Mesenchymal stem cell (in vitro differentiated cells and primary cell): ENCODE data around the gene GULP1.

Experiments
- DNase-seq: peaks from one replicate; pipeline ENCODE4 v3.0.0-alpha.2; 2013
- H2AFZ ChIP-seq: one replicate; pipeline ENCODE4 v1.6.1; 2013; ENCODE audit warnings: low read depth, mild to moderate bottlenecking, control low read depth, inconsistent platforms, low read length, moderate library complexity
- H2AK5ac ChIP-seq: 2 replicates; pipeline ENCODE4 v1.6.1; 2013; ENCODE audit warnings: low read length, moderate library complexity, mild to moderate bottlenecking, inconsistent platforms; ENCODE audit not compliant: severe bottlenecking
- H2BK120ac ChIP-seq: one replicate; pipeline ENCODE4 v1.6.1; 2013; ENCODE audit warnings: low read depth, mild to moderate bottlenecking, inconsistent platforms, low read length, moderate library complexity
- H2BK12ac ChIP-seq, 2 experiments: one replicate each; pipeline ENCODE4 v1.6.1; 2013; ENCODE audit warnings: inconsistent platforms in 2 of 2, low read length in 2 of 2, mild to moderate bottlenecking in 2 of 2, moderate library complexity in 2 of 2, control low read depth in 1 of 2
- H2BK15ac ChIP-seq: one replicate; pipeline ENCODE4 v1.6.1; 2013; ENCODE audit warnings: mild to moderate bottlenecking, low read depth, inconsistent platforms; ENCODE audit not compliant: poor library complexity, severe bottlenecking
- H2BK5ac ChIP-seq: 2 replicates; pipeline ENCODE4 v1.6.1; 2013; ENCODE audit warnings: low read depth, mild to moderate bottlenecking, low read length, control low read depth, inconsistent platforms; ENCODE audit not compliant: poor library complexity, severe bottlenecking
- H3K14ac ChIP-seq, 2 experiments: one replicate each; pipeline ENCODE4 v1.6.1; 2013; ENCODE audit warnings: inconsistent platforms in 2 of 2, low read length in 2 of 2, control low read depth in 1 of 2, mild to moderate bottlenecking in 1 of 2, moderate library complexity in 1 of 2
- H3K18ac ChIP-seq, 2 experiments: one replicate each; pipeline ENCODE4 v1.6.1; 2013; ENCODE audit warnings: inconsistent platforms in 2 of 2, low read length in 2 of 2, control low read depth in 1 of 2, low read depth in 1 of 2, mild to moderate bottlenecking in 1 of 2
- H3K23ac ChIP-seq, 2 experiments: one replicate each; pipeline ENCODE4 v1.6.1; 2013; ENCODE audit warnings: inconsistent platforms in 2 of 2, low read length in 2 of 2, mild to moderate bottlenecking in 2 of 2, moderate library complexity in 2 of 2, control low read depth in 1 of 2
- H3K27ac ChIP-seq: 2 replicates; pipeline ENCODE4 v1.5.1; 2013; ENCODE audit warnings: mild to moderate bottlenecking, moderate library complexity, low read length, control low read depth, inconsistent platforms; ENCODE audit not compliant: poor library complexity, severe bottlenecking
- H3K27me3 ChIP-seq, 2 experiments: 2 replicates each; pipeline versions ENCODE4 v1.6.1 to v1.7.0; 2013; ENCODE audit warnings: low read length in 2 of 2, mild to moderate bottlenecking in 2 of 2, moderate library complexity in 2 of 2, control low read depth in 1 of 2, inconsistent platforms in 1 of 2; ENCODE audit not compliant: control insufficient read depth in 1 of 2, insufficient read depth in 1 of 2
- H3K36me3 ChIP-seq, 2 experiments: 2 replicates each; pipeline versions ENCODE4 v1.6.1 to v1.7.0; 2013; ENCODE audit warnings: low read length in 2 of 2, control low read depth in 1 of 2, inconsistent platforms in 1 of 2, low read depth in 1 of 2, mild to moderate bottlenecking in 1 of 2; ENCODE audit not compliant: insufficient read depth in 2 of 2, control insufficient read depth in 1 of 2
- H3K4ac ChIP-seq, 2 experiments: one replicate each; pipeline ENCODE4 v1.6.1; 2013; ENCODE audit warnings: inconsistent platforms in 2 of 2, low read length in 2 of 2, mild to moderate bottlenecking in 2 of 2, moderate library complexity in 2 of 2, control low read depth in 1 of 2, low read depth in 1 of 2
- H3K4me1 ChIP-seq: 2 replicates; pipeline ENCODE4 v1.6.1; 2013; ENCODE audit warnings: low read depth, low read length, control low read depth; ENCODE audit not compliant: control insufficient read depth, insufficient read depth
- H3K4me2 ChIP-seq: 2 replicates; pipeline ENCODE4 v1.6.1; 2013; ENCODE audit warnings: low read length, mild to moderate bottlenecking, inconsistent platforms; ENCODE audit not compliant: poor library complexity, severe bottlenecking
- H3K4me3 ChIP-seq, 2 experiments: 2 replicates each; pipeline versions ENCODE4 v1.5.1 to v1.7.0; 2013; ENCODE audit warnings: low read length in 2 of 2, mild to moderate bottlenecking in 2 of 2, control low read depth in 1 of 2, low read depth in 1 of 2; ENCODE audit not compliant: insufficient read depth in 1 of 2
- H3K79me1 ChIP-seq: replicated peaks from 2 replicates; pipeline ENCODE4 v1.6.1; 2013; ENCODE audit warnings: mild to moderate bottlenecking, control low read depth, low read length, inconsistent platforms; ENCODE audit not compliant: poor library complexity, severe bottlenecking
- H3K9ac ChIP-seq: 2 replicates; pipeline ENCODE4 v1.7.0; 2013; ENCODE audit warnings: mild to moderate bottlenecking, low read length, moderate library complexity
- H3K9me3 ChIP-seq: 2 replicates; pipeline ENCODE4 v1.7.0; 2013; ENCODE audit warnings: mild to moderate bottlenecking, low read length; ENCODE audit not compliant: control insufficient read depth
- H4K8ac ChIP-seq: one replicate; pipeline ENCODE4 v1.6.1; 2013; ENCODE audit warnings: inconsistent platforms, mild to moderate bottlenecking, low read length, moderate library complexity
- H4K91ac ChIP-seq: one replicate; pipeline ENCODE4 v1.6.1; 2013; ENCODE audit warnings: mild to moderate bottlenecking, low read length, inconsistent platforms
- WGBS: methylation state at CpG from one replicate; pipeline ENCODE4 v1.1.7; 2013; ENCODE audit warnings: mixed read lengths; 5-methylcytosine and 5-hydroxymethylcytosine counted together

GULP1 gene

GRCh38 chr2:188506843-188507242 is 215.2 kb downstream of the GULP1 start:
- Histone ChIP-seq H3K27ac (no peak overlapping the region), H2AFZ (no peak overlapping the region), H4K8ac (no peak overlapping the region), H2BK120ac (no peak overlapping the region), H3K4me1 (no peaks in the 10 kb centered on the region), H3K27me3 (no peaks in the 10 kb centered on the region), H3K23ac (no peak overlapping the region), H2AK5ac (no peak overlapping the region), H4K91ac (no peak overlapping the region), H2BK15ac (no peak overlapping the region), H3K18ac (no peak overlapping the region), H3K14ac (no peak overlapping the region), H3K36me3 (no peaks in the 10 kb centered on the region), H2BK12ac (no peak overlapping the region), H3K4me3 (no peak overlapping the region), H3K4ac (no peak overlapping the region), H3K79me1 (no peaks in the 10 kb centered on the region), H2BK5ac (no peak overlapping the region), H3K9ac (no peak overlapping the region), H3K4me2 (no peak overlapping the region), H3K9me3 (no peaks in the 10 kb centered on the region)
- no peak for DNase-seq
- 94% methylated on average over 1 of the region's 1 CpG for WGBS

GRCh38 chr2:188511346-188511745 is 219.7 kb downstream of the GULP1 start:
- Histone ChIP-seq H3K36me3 (no peaks in the 10 kb centered on the region), H3K4me1 (peaks cover 1% of the 10 kb centered on the region), H2BK5ac (no peak overlapping the region), H2BK15ac (no peak overlapping the region), H3K9ac (no peak overlapping the region), H3K4me3 (no peak overlapping the region), H3K4ac (no peak overlapping the region), H2AFZ (no peak overlapping the region), H3K79me1 (peaks cover 3% of the 10 kb centered on the region), H3K18ac (no peak overlapping the region), H4K91ac (no peak overlapping the region), H2BK120ac (no peak overlapping the region), H3K4me2 (no peak overlapping the region), H3K9me3 (no peaks in the 10 kb centered on the region), H3K27me3 (no peaks in the 10 kb centered on the region), H2AK5ac (no peak overlapping the region), H3K23ac (no peak overlapping the region), H3K27ac (no peak overlapping the region), H2BK12ac (no peak overlapping the region), H3K14ac (no peak overlapping the region), H4K8ac (no peak overlapping the region)
- DNase-seq = no peak
- WGBS = 100% methylated on average over 1 of the region's 2 CpGs

- no peak overlapping the region for H2AFZ ChIP-seq
- no peak overlapping the region for H4K91ac ChIP-seq
- H3K27ac ChIP-seq = no peak overlapping the region
- no peaks in the 10 kb centered on the region for H3K36me3 ChIP-seq
- H2BK120ac ChIP-seq = no peak overlapping the region
- no peak overlapping the region for H2BK12ac ChIP-seq
- no peak overlapping the region for H3K14ac ChIP-seq
- H2BK5ac ChIP-seq = no peak overlapping the region
- H3K79me1 ChIP-seq = peaks cover 4% of the 10 kb centered on the region
- H3K4me1 ChIP-seq = peaks cover 1% of the 10 kb centered on the region
- no peak overlapping the region for H3K4me2 ChIP-seq
- no peak overlapping the region for H3K23ac ChIP-seq
- H3K18ac ChIP-seq = no peak overlapping the region
- no peak overlapping the region for H4K8ac ChIP-seq
- peak; percentile 70 for DNase-seq
- H3K9me3 ChIP-seq = no peaks in the 10 kb centered on the region
- H3K9ac ChIP-seq = peak overlapping the region; percentile 82
- WGBS = no CpG with 5 or more reads among the region's 2 CpGs
- no peaks in the 10 kb centered on the region for H3K27me3 ChIP-seq
- H3K4ac ChIP-seq = no peak overlapping the region
- no peak overlapping the region for H2BK15ac ChIP-seq
- H3K4me3 ChIP-seq = no peak overlapping the region
- no peak overlapping the region for H2AK5ac ChIP-seq
Observed at GRCh38 chr2:188512456-188512855, 220.8 kb downstream of the GULP1 start.

- H3K79me1 ChIP-seq = peaks cover 17% of the 10 kb centered on the region
- H2BK15ac ChIP-seq = no peak overlapping the region
- no peak overlapping the region for H2BK120ac ChIP-seq
- H2BK12ac ChIP-seq = no peak overlapping the region
- no peak overlapping the region for H3K23ac ChIP-seq
- no peaks in the 10 kb centered on the region for H3K9me3 ChIP-seq
- no peak overlapping the region for H4K91ac ChIP-seq
- H2BK5ac ChIP-seq = no peak overlapping the region
- H3K4me1 ChIP-seq = peaks cover 1% of the 10 kb centered on the region
- H3K18ac ChIP-seq = peak overlapping the region in 1 of 2 experiments; percentile 70
- H3K27ac ChIP-seq = no peak overlapping the region
- H4K8ac ChIP-seq = no peak overlapping the region
- DNase-seq = no peak
- no peaks in the 10 kb centered on the region for H3K27me3 ChIP-seq
- H3K4me2 ChIP-seq = no peak overlapping the region
- H3K4me3 ChIP-seq = no peak overlapping the region
- no peak overlapping the region for H2AK5ac ChIP-seq
- no peak overlapping the region for H3K14ac ChIP-seq
- H3K9ac ChIP-seq = no peak overlapping the region
- H2AFZ ChIP-seq = no peak overlapping the region
- H3K36me3 ChIP-seq = no peaks in the 10 kb centered on the region
- 69% methylated on average over 1 of the region's 1 CpG for WGBS
- no peak overlapping the region for H3K4ac ChIP-seq
Observed at GRCh38 chr2:188515918-188516317, 224.2 kb downstream of the GULP1 start.
